Neural progenitor cell (in vitro differentiated cells): ENCODE data around the gene MRAS. TPM values are rescaled to one million over a fixed set of nuclear protein-coding genes. Genes with fewer than 3 reads are reported as not detected.

Source experiments
- DNase-seq: peaks from one replicate; pipeline ENCODE4 v3.0.0-alpha.2; 2016; ENCODE audit warnings: low spot score
- H2AFZ ChIP-seq: fragments of 200-600 bp; sonication (generic); replicated peaks from 2 replicates; pipeline ENCODE4 v1.6.1; 2016; ENCODE audit warnings: antibody characterized with exemption
- H3F3A ChIP-seq: fragments of 200-600 bp; sonication (generic); 2 replicates; pipeline ENCODE4 v1.6.1; 2016; ENCODE audit warnings: antibody characterized with exemption, low read depth
- H3K27ac ChIP-seq: fragments of 200-600 bp; sonication (generic); 2 replicates; pipeline ENCODE4 v1.5.1; 2016; ENCODE audit warnings: mild to moderate bottlenecking
- H3K27me3 ChIP-seq: fragments of 200-600 bp; sonication (generic); 2 replicates; pipeline ENCODE4 v1.6.1; 2016; ENCODE audit warnings: mild to moderate bottlenecking, moderate library complexity
- H3K36me3 ChIP-seq: fragments of 200-600 bp; sonication (generic); 2 replicates; pipeline ENCODE4 v1.5.1; 2016
- H3K4me1 ChIP-seq: fragments of 200-600 bp; sonication (generic); 2 replicates; pipeline ENCODE4 v1.6.1; 2016; ENCODE audit warnings: mixed run types
- H3K4me2 ChIP-seq: fragments of 200-600 bp; sonication (generic); 2 replicates; pipeline ENCODE4 v1.6.1; 2016
- H3K4me3 ChIP-seq: fragments of 200-600 bp; sonication (generic); 2 replicates; pipeline ENCODE4 v1.5.1; 2016
- H3K79me2 ChIP-seq: fragments of 200-600 bp; sonication (generic); 2 replicates; pipeline ENCODE4 v1.6.1; 2016; ENCODE audit warnings: low read depth
- H3K9ac ChIP-seq: fragments of 200-600 bp; sonication (generic); 2 replicates; pipeline ENCODE4 v1.6.1; 2016
- H3K9me3 ChIP-seq: fragments of 200-600 bp; sonication (generic); 2 replicates; pipeline ENCODE4 v1.5.1; 2016; ENCODE audit warnings: low read depth
- H4K20me1 ChIP-seq: fragments of 200-600 bp; sonication (generic); 2 replicates; pipeline ENCODE4 v1.6.1; 2016; ENCODE audit warnings: low read depth
- H3K27ac Mint-ChIP-seq: 3 replicates; pipeline ENCODE4 v1.8.0; 2021; ENCODE audit warnings: mixed read lengths
- H3K27me3 Mint-ChIP-seq: 2 replicates; pipeline ENCODE4 v1.8.0; 2022; ENCODE audit warnings: low read depth, mild to moderate bottlenecking, inconsistent platforms, moderate library complexity, mixed read lengths; ENCODE audit not compliant: insufficient read depth
- H3K36me3 Mint-ChIP-seq: 3 replicates; pipeline ENCODE4 v1.8.0; 2021; ENCODE audit warnings: mixed read lengths
- H3K4me1 Mint-ChIP-seq: 3 replicates; pipeline ENCODE4 v1.8.0; 2021; ENCODE audit warnings: mixed read lengths
- H3K4me3 Mint-ChIP-seq: 3 replicates; pipeline ENCODE4 v1.8.0; 2021; ENCODE audit warnings: mild to moderate bottlenecking, moderate library complexity, mixed read lengths
- H3K9me3 Mint-ChIP-seq: 3 replicates; pipeline ENCODE4 v1.8.0; 2020; ENCODE audit warnings: mixed read lengths
- EZH2 ChIP-seq: fragments of 200-600 bp; sonication (generic); IDR thresholded peaks from 2 replicates; pipeline ENCODE4 v1.6.1; 2017; ENCODE audit warnings: antibody characterized with exemption, mild to moderate bottlenecking, moderate library complexity
- EZH2phosphoT487 ChIP-seq: fragments of 200-600 bp; sonication (generic); IDR thresholded peaks from 2 replicates; pipeline ENCODE4 v1.6.1; 2017; ENCODE audit warnings: antibody characterized with exemption
- total RNA-seq: library from RNA; depleted of rRNA; stranded (reverse); fragments of >200 nt; gene quantifications from 2 replicates; pipeline ENCODE4 v1.2.3, GENCODE V29; 2015; ENCODE audit warnings: low replicate concordance
- TF ChIP-seq, protein P1 (sequence below): fragments of 200-600 bp; sonication (generic); IDR thresholded peaks from 2 replicates; pipeline ENCODE4 v1.5.1; 2017; ENCODE audit warnings: antibody characterized with exemption, mild to moderate bottlenecking

MRAS gene
- total RNA-seq, 1 donor from 2014 or later: 17.2 TPM

DNA sequence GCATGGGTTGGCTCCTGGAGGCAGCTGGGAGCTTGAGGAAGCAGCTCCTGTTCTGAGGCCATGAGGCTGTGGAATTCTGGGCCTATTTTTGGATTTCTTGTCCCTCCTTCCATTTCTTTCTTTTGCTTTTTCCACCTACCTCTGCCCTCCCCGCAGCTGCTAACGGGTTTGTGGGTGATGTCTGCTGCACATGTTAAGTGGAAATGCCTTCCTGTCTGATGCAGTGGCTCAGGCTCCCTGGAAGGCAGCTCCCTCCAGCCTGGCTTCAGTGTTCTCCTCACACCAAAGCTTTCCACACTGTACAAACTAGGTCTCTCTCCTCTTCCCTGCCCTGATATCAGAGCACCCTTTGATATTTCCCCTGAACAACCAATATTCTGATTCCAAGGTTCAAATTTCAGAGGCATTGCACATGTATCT, 52.3 kb downstream of the MRAS start:
- no peak for TF ChIP-seq EZH2phosphoT487
- TF ChIP-seq, protein P1, sequence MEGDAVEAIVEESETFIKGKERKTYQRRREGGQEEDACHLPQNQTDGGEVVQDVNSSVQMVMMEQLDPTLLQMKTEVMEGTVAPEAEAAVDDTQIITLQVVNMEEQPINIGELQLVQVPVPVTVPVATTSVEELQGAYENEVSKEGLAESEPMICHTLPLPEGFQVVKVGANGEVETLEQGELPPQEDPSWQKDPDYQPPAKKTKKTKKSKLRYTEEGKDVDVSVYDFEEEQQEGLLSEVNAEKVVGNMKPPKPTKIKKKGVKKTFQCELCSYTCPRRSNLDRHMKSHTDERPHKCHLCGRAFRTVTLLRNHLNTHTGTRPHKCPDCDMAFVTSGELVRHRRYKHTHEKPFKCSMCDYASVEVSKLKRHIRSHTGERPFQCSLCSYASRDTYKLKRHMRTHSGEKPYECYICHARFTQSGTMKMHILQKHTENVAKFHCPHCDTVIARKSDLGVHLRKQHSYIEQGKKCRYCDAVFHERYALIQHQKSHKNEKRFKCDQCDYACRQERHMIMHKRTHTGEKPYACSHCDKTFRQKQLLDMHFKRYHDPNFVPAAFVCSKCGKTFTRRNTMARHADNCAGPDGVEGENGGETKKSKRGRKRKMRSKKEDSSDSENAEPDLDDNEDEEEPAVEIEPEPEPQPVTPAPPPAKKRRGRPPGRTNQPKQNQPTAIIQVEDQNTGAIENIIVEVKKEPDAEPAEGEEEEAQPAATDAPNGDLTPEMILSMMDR: no peak
- TF ChIP-seq EZH2: no peak
- no peaks in the 10 kb centered on the region for H3K36me3 ChIP-seq
- H3K27ac Mint-ChIP-seq: no peak overlapping the region

DNA sequence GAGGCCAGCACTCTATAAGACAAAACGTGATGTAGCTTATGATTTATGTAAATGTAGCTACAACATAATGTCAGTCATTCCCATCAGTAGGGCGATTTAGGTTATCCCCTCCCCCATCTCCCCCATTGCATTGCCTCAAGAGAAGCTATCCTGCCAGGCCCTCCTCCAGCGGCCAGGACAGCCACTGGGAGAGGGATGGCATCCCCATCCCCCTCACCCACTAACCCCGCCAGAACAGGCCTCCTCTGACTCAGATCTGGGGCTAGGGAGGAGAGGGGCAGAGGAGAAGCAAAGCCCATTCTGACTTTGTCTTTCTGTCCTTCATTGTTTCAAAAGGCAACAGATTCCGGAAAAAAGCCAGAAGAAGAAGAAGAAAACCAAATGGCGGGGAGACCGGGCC, 53.5 kb downstream of the MRAS start:
- Histone ChIP-seq H3K79me2 (no peaks in the 10 kb centered on the region), H3K4me3 (no peak overlapping the region), H3K4me1 (peaks cover 7% of the 10 kb centered on the region), H3K36me3 (no peaks in the 10 kb centered on the region), H3K27me3 (no peaks in the 10 kb centered on the region), H3K4me2 (no peak overlapping the region), H3K27ac (no peak overlapping the region), H3K9me3 (no peaks in the 10 kb centered on the region), H3F3A (no peaks in the 10 kb centered on the region), H2AFZ (no peak overlapping the region), H3K9ac (no peak overlapping the region), H4K20me1 (no peaks in the 10 kb centered on the region)
- DNase-seq: no peak
- Mint-ChIP-seq H3K4me3 (no peak overlapping the region), H3K27ac (no peak overlapping the region), H3K9me3 (no peaks in the 10 kb centered on the region), H3K27me3 (peaks cover 6% of the 10 kb centered on the region), H3K4me1 (peaks cover under 1% of the 10 kb centered on the region), H3K36me3 (peaks cover 18% of the 10 kb centered on the region)
- TF ChIP-seq, protein P1: no peak
- no peak for TF ChIP-seq EZH2
- no peak for TF ChIP-seq EZH2phosphoT487

More for the DNA sequence above, 52.3 kb downstream of the MRAS start:
- peaks cover 6% of the 10 kb centered on the region for H3K27me3 Mint-ChIP-seq
- no peak for DNase-seq
- H3F3A ChIP-seq: no peaks in the 10 kb centered on the region
- no peak overlapping the region for H3K4me3 Mint-ChIP-seq
- H4K20me1 ChIP-seq: no peaks in the 10 kb centered on the region
- peaks cover 2% of the 10 kb centered on the region for H3K4me1 Mint-ChIP-seq
- H3K9ac ChIP-seq: no peak overlapping the region
- no peaks in the 10 kb centered on the region for H3K9me3 ChIP-seq
- H3K4me1 ChIP-seq: peaks cover 7% of the 10 kb centered on the region
- no peaks in the 10 kb centered on the region for H3K79me2 ChIP-seq
- H2AFZ ChIP-seq: no peak overlapping the region
- no peak overlapping the region for H3K27ac ChIP-seq
- H3K27me3 ChIP-seq: no peaks in the 10 kb centered on the region
- H3K9me3 Mint-ChIP-seq: no peaks in the 10 kb centered on the region
- peaks cover 18% of the 10 kb centered on the region for H3K36me3 Mint-ChIP-seq
- no peak overlapping the region for H3K4me2 ChIP-seq
- no peak overlapping the region for H3K4me3 ChIP-seq

DNA sequence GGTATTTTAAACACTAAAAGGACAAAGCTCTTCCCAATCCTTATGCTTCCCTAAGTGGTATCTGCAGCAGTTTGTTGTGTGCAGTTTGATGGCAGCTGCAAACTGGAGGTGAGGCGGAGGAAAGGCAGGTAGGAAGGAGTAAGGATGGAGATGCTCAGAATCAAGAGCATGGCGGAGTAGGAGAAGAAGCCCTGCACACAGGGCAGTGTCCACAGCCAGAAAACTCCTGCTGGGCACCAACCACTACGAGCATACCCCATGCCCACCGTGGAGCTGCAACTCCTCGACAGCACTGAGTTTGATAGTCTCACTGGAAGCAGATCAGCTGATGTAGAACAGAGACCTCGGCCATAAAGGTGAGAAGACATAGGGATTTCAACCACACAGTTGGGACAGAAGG, 55.7 kb downstream of the MRAS start:
- no peaks in the 10 kb centered on the region for H3K79me2 ChIP-seq
- no peaks in the 10 kb centered on the region for H3K9me3 ChIP-seq
- H2AFZ ChIP-seq: no peak overlapping the region
- no peak overlapping the region for H3K9ac ChIP-seq
- H3K36me3 ChIP-seq: no peaks in the 10 kb centered on the region
- no peaks in the 10 kb centered on the region for H3F3A ChIP-seq
- H3K4me2 ChIP-seq: no peak overlapping the region
- no peak overlapping the region for H3K4me3 ChIP-seq
- H3K4me1 Mint-ChIP-seq: no peaks in the 10 kb centered on the region
- H3K27me3 ChIP-seq: no peaks in the 10 kb centered on the region
- no peak overlapping the region for H3K27ac ChIP-seq
- peaks cover 7% of the 10 kb centered on the region for H3K4me1 ChIP-seq
- no peak for DNase-seq
- H4K20me1 ChIP-seq: no peaks in the 10 kb centered on the region
- H3K36me3 Mint-ChIP-seq: peaks cover 17% of the 10 kb centered on the region
- no peak overlapping the region for H3K4me3 Mint-ChIP-seq
- H3K9me3 Mint-ChIP-seq: no peaks in the 10 kb centered on the region
- H3K27me3 Mint-ChIP-seq: peaks cover 4% of the 10 kb centered on the region
- TF ChIP-seq EZH2 (no peak), EZH2phosphoT487 (no peak)
- TF ChIP-seq, protein P1: no peak
- H3K27ac Mint-ChIP-seq: no peak overlapping the region
